ENCODE measurements around the gene SAA2.

- no peak for TF ChIP-seq CTCF (conservative IDR thresholded peaks at IDR 0.05; ENCODE audit: low read depth, low read length)
- no peak for TF ChIP-seq POLR2A (IDR thresholded peaks at IDR 0.05; ENCODE audit: low read depth, low read length)
- TF ChIP-seq RCOR1 (IDR thresholded peaks at IDR 0.05; ENCODE audit: insufficient replicate concordance, low read length): no peak
These were observed 43.7 kb downstream of the SAA2 start for GRCh38 chr11:18204771-18205170.

Data from IMR-90 (cell line).